Neural cell (in vitro differentiated cells): ENCODE measurements around the gene TDRD3. TPM values are rescaled to one million over a fixed set of nuclear protein-coding genes. Genes with fewer than 3 reads are reported as not detected.

Experiments
- H2AFZ ChIP-seq: fragments of 200-600, 300-800 bp; sonication (generic), shearing (Covaris generic); 2 replicates; pipeline ENCODE4 v1.6.0; 2014; ENCODE audit warnings: low read depth, mild to moderate bottlenecking, antibody characterized with exemption, low read length, moderate library complexity
- H3F3A ChIP-seq: fragments of 200-600 bp; shearing (Covaris generic); 2 replicates; pipeline ENCODE4 v1.6.1; 2016; ENCODE audit warnings: mild to moderate bottlenecking, moderate library complexity, mixed read lengths, antibody characterized with exemption, low read length; ENCODE audit not compliant: insufficient read depth, poor library complexity, severe bottlenecking
- H3K27ac ChIP-seq: fragments of 200-600, 300-800 bp; sonication (generic), shearing (Covaris generic); 2 replicates; pipeline ENCODE4 v1.5.1; 2014; ENCODE audit warnings: mild to moderate bottlenecking, low read length, moderate library complexity
- H3K27me3 ChIP-seq: fragments of 300-800, 200-600 bp; sonication (generic), shearing (Covaris generic); 2 replicates; pipeline ENCODE4 v1.6.0; 2014; ENCODE audit warnings: mild to moderate bottlenecking, low read depth, low read length, moderate library complexity; ENCODE audit not compliant: insufficient read depth
- H3K36me3 ChIP-seq: fragments of 300-800, 200-600 bp; sonication (generic), shearing (Covaris generic); 2 replicates; pipeline ENCODE4 v1.5.1; 2014; ENCODE audit warnings: mild to moderate bottlenecking, antibody characterized with exemption, low read length, moderate library complexity; ENCODE audit not compliant: insufficient read depth
- H3K4me2 ChIP-seq: fragments of 300-800, 200-600 bp; sonication (generic), shearing (Covaris generic); 2 replicates; pipeline ENCODE4 v1.6.0; 2014; ENCODE audit warnings: mild to moderate bottlenecking, low read length
- H3K4me3 ChIP-seq: fragments of 300-800, 200-600 bp; sonication (generic), shearing (Covaris generic); 2 replicates; pipeline ENCODE4 v1.5.1; 2014; ENCODE audit warnings: mild to moderate bottlenecking, low read length, moderate library complexity
- H3K79me2 ChIP-seq: fragments of 200-600 bp; shearing (Covaris generic); replicated peaks from 2 replicates; pipeline ENCODE4 v1.6.0; 2014; ENCODE audit warnings: mild to moderate bottlenecking, low read length, moderate library complexity; ENCODE audit not compliant: insufficient read depth
- H3K9ac ChIP-seq: fragments of 300-800, 200-600 bp; sonication (generic), shearing (Covaris generic); 2 replicates; pipeline ENCODE4 v1.6.1; 2016; ENCODE audit warnings: mild to moderate bottlenecking, low read length, mixed read lengths
- H3K9me2 ChIP-seq: fragments of 200-600 bp; shearing (Covaris generic); 2 replicates; pipeline ENCODE4 v1.6.1; 2016; ENCODE audit warnings: mild to moderate bottlenecking, low read length, mixed read lengths; ENCODE audit not compliant: insufficient read depth
- H3K9me3 ChIP-seq: fragments of 200-600, 300-800 bp; sonication (generic), shearing (Covaris generic); 2 replicates; pipeline ENCODE4 v1.6.1; 2016; ENCODE audit warnings: mild to moderate bottlenecking, mixed run types, low read length, moderate library complexity, mixed read lengths
- H4K20me1 ChIP-seq: fragments of 200-600 bp; shearing (Covaris generic); 2 replicates; pipeline ENCODE4 v1.6.1; 2016; ENCODE audit warnings: mild to moderate bottlenecking, mixed run types; ENCODE audit not compliant: insufficient read depth
- EP300 ChIP-seq: fragments of 450-650 bp; conservative IDR thresholded peaks from 2 replicates; pipeline ENCODE4 v1.6.1; 2014; ENCODE audit warnings: antibody characterized with exemption, mild to moderate bottlenecking, moderate library complexity; ENCODE audit not compliant: poor library complexity, severe bottlenecking
- EZH2 ChIP-seq: fragments of 200-600, 300-800 bp; shearing (Covaris generic), sonication (generic); IDR thresholded peaks from 2 replicates; pipeline ENCODE4 v1.6.1; 2014; ENCODE audit warnings: antibody characterized with exemption, low read length, borderline replicate concordance, mild to moderate bottlenecking; ENCODE audit not compliant: insufficient read depth, poor library complexity, severe bottlenecking
- MXI1 ChIP-seq: fragments of 450-650 bp; conservative IDR thresholded peaks from 2 replicates; pipeline ENCODE4 v1.6.1; 2014; ENCODE audit warnings: antibody characterized with exemption, mild to moderate bottlenecking; ENCODE audit not compliant: poor library complexity, severe bottlenecking
- POLR2AphosphoS5 ChIP-seq: IDR thresholded peaks from 2 replicates; pipeline ENCODE4 v1.6.1; 2012
- RAD21 ChIP-seq: fragments of 450-650 bp; conservative IDR thresholded peaks from 2 replicates; pipeline ENCODE4 v1.6.1; 2014; ENCODE audit warnings: antibody characterized with exemption, mild to moderate bottlenecking, moderate library complexity
- SMC3 ChIP-seq: fragments of 450-650 bp; conservative IDR thresholded peaks from 2 replicates; pipeline ENCODE4 v1.6.1; 2014; ENCODE audit warnings: antibody characterized with exemption, mild to moderate bottlenecking, moderate library complexity; ENCODE audit not compliant: poor library complexity
- TAF1 ChIP-seq: IDR thresholded peaks from 2 replicates; pipeline ENCODE4 v1.6.1; 2012; ENCODE audit warnings: low read depth
- polyA plus RNA-seq: library from polyadenylated mRNA; depleted of rRNA; stranded (reverse); fragments of >200 nt; gene quantifications from 2 replicates; pipeline ENCODE4 v1.2.3, GENCODE V29; 2014
- TF ChIP-seq, protein P1 (sequence below): fragments of 450-650 bp; IDR thresholded peaks from 2 replicates; pipeline ENCODE4 v1.5.1; 2014; ENCODE audit warnings: antibody characterized with exemption, mild to moderate bottlenecking, moderate library complexity; ENCODE audit not compliant: poor library complexity, severe bottlenecking
- TF ChIP-seq, protein P2 (sequence below): IDR thresholded peaks from 2 replicates; pipeline ENCODE4 v1.6.1; 2012; ENCODE audit warnings: borderline replicate concordance

TDRD3 gene
- polyA plus RNA-seq, 1 donor from 2014 or later = 10.0 TPM

DNA sequence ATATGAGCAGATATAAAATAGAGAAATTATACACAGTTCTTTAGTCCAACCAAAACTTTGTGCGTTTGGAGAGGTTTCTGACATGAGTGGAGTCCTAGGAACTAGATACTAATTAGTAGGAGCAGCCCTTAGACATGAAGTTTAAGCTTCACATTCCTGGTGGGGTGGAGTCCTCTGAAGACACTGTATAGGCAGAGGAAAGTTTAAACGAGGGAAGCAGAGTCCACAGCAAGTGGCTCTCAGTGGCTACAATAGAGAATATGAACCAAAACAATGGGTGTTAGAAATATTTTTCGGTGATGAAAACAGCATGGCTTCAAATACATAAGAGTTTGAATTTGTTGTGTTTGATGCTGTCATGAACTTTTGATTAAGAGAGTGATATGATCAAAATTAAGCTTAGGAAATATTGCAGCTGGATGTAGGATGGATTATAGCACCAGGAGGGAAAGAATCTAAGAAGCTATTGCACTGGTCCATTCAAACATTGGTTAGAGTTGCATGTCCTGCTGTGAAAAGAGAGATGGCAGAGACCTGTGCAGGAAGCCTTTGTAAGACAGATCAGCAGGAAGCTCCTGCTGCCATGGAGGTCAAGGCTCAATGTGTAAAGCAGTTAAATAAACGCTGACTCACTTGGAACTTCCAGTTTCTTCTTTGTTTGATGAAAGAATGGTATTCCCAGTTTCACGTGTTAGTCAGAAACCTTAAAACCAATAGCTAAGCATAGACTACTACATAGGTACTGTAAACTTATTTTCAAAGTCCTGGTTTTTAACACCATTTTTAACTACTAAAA lies 175.2 kb downstream of the TDRD3 start:
- no peaks in the 10 kb centered on the region for H3K79me2 ChIP-seq
- H3K27ac ChIP-seq = no peak overlapping the region
- H3K4me2 ChIP-seq = no peak overlapping the region

DNA sequence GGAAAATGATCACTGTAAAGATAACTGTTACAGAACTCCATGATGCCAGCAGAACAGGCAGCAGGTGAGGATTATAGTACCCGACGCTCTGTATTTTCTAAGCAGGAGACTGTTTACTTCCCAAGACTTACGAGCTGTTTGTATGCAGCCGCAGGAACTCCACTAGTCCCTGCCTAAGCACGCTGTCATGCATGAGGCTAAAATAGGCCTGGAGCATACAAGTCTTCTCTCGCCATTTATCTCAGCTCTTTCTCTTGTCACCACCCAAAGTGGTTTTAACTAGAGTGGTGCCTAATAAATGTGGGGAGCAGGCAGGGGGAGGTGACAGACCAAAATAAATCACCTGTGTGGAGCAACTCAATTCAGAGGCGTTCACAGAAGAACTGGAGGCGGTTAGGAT lies 175.8 kb downstream of the TDRD3 start:
- H3K9ac ChIP-seq = no peak overlapping the region
- H2AFZ ChIP-seq = no peak overlapping the region
- no peaks in the 10 kb centered on the region for H3K79me2 ChIP-seq
- no peaks in the 10 kb centered on the region for H4K20me1 ChIP-seq
- H3K27ac ChIP-seq = no peak overlapping the region
- H3F3A ChIP-seq = no peaks in the 10 kb centered on the region
- no peaks in the 10 kb centered on the region for H3K9me3 ChIP-seq
- H3K9me2 ChIP-seq = no peaks in the 10 kb centered on the region
- H3K4me2 ChIP-seq = no peak overlapping the region
- no peaks in the 10 kb centered on the region for H3K36me3 ChIP-seq
- H3K4me3 ChIP-seq = no peak overlapping the region
- TF ChIP-seq RAD21 = no peak
- no peak for TF ChIP-seq SMC3
- TF ChIP-seq EP300 = no peak
- TF ChIP-seq POLR2AphosphoS5 = no peak
- TF ChIP-seq MXI1 = no peak
- no peak for TF ChIP-seq EZH2
- TF ChIP-seq, protein P1, sequence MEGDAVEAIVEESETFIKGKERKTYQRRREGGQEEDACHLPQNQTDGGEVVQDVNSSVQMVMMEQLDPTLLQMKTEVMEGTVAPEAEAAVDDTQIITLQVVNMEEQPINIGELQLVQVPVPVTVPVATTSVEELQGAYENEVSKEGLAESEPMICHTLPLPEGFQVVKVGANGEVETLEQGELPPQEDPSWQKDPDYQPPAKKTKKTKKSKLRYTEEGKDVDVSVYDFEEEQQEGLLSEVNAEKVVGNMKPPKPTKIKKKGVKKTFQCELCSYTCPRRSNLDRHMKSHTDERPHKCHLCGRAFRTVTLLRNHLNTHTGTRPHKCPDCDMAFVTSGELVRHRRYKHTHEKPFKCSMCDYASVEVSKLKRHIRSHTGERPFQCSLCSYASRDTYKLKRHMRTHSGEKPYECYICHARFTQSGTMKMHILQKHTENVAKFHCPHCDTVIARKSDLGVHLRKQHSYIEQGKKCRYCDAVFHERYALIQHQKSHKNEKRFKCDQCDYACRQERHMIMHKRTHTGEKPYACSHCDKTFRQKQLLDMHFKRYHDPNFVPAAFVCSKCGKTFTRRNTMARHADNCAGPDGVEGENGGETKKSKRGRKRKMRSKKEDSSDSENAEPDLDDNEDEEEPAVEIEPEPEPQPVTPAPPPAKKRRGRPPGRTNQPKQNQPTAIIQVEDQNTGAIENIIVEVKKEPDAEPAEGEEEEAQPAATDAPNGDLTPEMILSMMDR = no peak
- TF ChIP-seq TAF1 = no peak
- TF ChIP-seq, protein P2, sequence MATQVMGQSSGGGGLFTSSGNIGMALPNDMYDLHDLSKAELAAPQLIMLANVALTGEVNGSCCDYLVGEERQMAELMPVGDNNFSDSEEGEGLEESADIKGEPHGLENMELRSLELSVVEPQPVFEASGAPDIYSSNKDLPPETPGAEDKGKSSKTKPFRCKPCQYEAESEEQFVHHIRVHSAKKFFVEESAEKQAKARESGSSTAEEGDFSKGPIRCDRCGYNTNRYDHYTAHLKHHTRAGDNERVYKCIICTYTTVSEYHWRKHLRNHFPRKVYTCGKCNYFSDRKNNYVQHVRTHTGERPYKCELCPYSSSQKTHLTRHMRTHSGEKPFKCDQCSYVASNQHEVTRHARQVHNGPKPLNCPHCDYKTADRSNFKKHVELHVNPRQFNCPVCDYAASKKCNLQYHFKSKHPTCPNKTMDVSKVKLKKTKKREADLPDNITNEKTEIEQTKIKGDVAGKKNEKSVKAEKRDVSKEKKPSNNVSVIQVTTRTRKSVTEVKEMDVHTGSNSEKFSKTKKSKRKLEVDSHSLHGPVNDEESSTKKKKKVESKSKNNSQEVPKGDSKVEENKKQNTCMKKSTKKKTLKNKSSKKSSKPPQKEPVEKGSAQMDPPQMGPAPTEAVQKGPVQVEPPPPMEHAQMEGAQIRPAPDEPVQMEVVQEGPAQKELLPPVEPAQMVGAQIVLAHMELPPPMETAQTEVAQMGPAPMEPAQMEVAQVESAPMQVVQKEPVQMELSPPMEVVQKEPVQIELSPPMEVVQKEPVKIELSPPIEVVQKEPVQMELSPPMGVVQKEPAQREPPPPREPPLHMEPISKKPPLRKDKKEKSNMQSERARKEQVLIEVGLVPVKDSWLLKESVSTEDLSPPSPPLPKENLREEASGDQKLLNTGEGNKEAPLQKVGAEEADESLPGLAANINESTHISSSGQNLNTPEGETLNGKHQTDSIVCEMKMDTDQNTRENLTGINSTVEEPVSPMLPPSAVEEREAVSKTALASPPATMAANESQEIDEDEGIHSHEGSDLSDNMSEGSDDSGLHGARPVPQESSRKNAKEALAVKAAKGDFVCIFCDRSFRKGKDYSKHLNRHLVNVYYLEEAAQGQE = no peak
- H3K27me3 ChIP-seq = no peaks in the 10 kb centered on the region

More for the DNA sequence above, 175.2 kb downstream of the TDRD3 start:
- TF ChIP-seq MXI1 (no peak), EP300 (no peak), EZH2 (no peak), POLR2AphosphoS5 (no peak), TAF1 (no peak)
- TF ChIP-seq, protein P1 = no peak
- Histone ChIP-seq H3F3A (no peaks in the 10 kb centered on the region), H3K9me2 (no peaks in the 10 kb centered on the region), H3K9me3 (no peaks in the 10 kb centered on the region), H2AFZ (no peak overlapping the region), H3K4me3 (no peak overlapping the region), H3K9ac (no peak overlapping the region), H4K20me1 (no peaks in the 10 kb centered on the region), H3K36me3 (no peaks in the 10 kb centered on the region), H3K27me3 (no peaks in the 10 kb centered on the region)
